ENCODE data around the gene CFAP68. TPM values are rescaled to one million over a fixed set of nuclear protein-coding genes. Genes with fewer than 3 reads are reported as not detected.

Gene CFAP68
- total and polyA plus RNA-seq, 10 donors = 9.4 to 37.1 (median 13.6) TPM

DNA sequence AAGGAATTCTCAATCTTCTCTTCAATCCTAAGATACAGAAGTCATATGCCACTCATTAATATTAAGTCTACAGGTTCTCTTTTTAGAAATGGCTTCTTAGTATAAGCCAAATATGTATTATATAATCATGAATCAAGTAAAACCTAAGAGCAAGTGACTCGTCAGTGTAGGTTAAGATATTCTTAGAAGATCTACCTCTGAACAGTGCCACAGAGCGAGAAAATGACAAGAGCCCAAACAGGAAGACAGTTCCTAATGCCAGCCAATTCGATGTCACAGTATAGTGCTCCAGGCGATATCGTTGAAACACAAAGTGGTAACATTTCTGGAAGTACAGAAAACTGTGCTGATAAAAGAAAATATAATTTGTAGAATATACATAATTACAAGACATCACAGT, 41.3 kb upstream of the CFAP68 start:
- no peaks in the 10 kb centered on the region for H3K9me3 ChIP-seq
- TF ChIP-seq, protein P1, sequence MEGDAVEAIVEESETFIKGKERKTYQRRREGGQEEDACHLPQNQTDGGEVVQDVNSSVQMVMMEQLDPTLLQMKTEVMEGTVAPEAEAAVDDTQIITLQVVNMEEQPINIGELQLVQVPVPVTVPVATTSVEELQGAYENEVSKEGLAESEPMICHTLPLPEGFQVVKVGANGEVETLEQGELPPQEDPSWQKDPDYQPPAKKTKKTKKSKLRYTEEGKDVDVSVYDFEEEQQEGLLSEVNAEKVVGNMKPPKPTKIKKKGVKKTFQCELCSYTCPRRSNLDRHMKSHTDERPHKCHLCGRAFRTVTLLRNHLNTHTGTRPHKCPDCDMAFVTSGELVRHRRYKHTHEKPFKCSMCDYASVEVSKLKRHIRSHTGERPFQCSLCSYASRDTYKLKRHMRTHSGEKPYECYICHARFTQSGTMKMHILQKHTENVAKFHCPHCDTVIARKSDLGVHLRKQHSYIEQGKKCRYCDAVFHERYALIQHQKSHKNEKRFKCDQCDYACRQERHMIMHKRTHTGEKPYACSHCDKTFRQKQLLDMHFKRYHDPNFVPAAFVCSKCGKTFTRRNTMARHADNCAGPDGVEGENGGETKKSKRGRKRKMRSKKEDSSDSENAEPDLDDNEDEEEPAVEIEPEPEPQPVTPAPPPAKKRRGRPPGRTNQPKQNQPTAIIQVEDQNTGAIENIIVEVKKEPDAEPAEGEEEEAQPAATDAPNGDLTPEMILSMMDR (IDR thresholded peaks at IDR 0.05 in 8 of 11, conservative IDR thresholded peaks at IDR 0.05 in 3 of 11) = no peak
- no peak for TF ChIP-seq POLR2A (IDR thresholded peaks at IDR 0.05)
- no peak for TF ChIP-seq POLR2AphosphoS5 (IDR thresholded peaks at IDR 0.05)
- intact Hi-C loops (cut with DNase I; ENCODE audit: low total_unique reads) = no loop called here
- no peak overlapping the region for H3K27ac ChIP-seq
- peaks cover 2 to 91% (median 38%) of the 10 kb centered on the region in 6 donors for H3K36me3 ChIP-seq
- WGBS, 5 donors = 94 to 97% (median 95%) methylated on average over 5 of the region's 5 CpGs
- DNase-seq = no peak
- H3K4me3 ChIP-seq = no peak overlapping the region
- H3K27me3 ChIP-seq (replicated peaks in 1 of 7) = no peaks in the 10 kb centered on the region
- H3K4me1 ChIP-seq = peaks cover 0 to 9% (median 3%) of the 10 kb centered on the region in 6 donors

DNA sequence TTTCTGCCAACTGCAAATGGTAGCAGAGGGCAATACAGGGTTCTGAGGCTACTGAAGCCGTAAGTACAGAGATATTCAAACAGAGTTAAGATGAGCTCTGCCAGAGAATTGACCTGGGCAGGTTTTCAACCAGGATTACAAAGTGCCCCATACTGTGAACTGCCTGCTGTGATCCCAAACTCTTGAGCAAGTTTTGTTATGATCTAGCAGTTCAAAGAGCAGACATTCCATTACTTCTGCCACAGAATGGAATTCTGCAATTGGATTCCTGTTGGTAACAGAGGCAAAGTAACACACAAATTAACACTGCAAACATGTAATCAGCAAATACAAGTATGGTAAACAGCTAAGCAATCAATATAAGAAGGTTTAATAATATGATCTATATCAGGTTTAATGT, 39.2 kb upstream of the CFAP68 start:
- intact Hi-C loops (cut with DNase I; ENCODE audit: low total_unique reads) = loop anchor here (5.0 to 10.0 kb wide), 3 partner anchors 65 to 273 kb away; no protein-coding TSS in a partner anchor
- Histone ChIP-seq H3K27me3 (replicated peaks in 1 of 7) (no peaks in the 10 kb centered on the region), H3K4me3 (no peak overlapping the region), H3K4me1 (peaks cover 0 to 29% (median 5%) of the 10 kb centered on the region in 6 donors), H3K27ac (no peak overlapping the region), H3K36me3 (peaks cover 2 to 92% (median 47%) of the 10 kb centered on the region in 6 donors), H3K9me3 (no peaks in the 10 kb centered on the region)
- TF ChIP-seq, protein P1 (IDR thresholded peaks at IDR 0.05 in 8 of 11, conservative IDR thresholded peaks at IDR 0.05 in 3 of 11) = no peak
- TF ChIP-seq POLR2A (IDR thresholded peaks at IDR 0.05) (no peak), POLR2AphosphoS5 (IDR thresholded peaks at IDR 0.05) (no peak)
- DNase-seq = no peak
- 91 to 100% (median 96%) methylated on average over 1 of the region's 1 CpG for WGBS, 5 donors

DNA sequence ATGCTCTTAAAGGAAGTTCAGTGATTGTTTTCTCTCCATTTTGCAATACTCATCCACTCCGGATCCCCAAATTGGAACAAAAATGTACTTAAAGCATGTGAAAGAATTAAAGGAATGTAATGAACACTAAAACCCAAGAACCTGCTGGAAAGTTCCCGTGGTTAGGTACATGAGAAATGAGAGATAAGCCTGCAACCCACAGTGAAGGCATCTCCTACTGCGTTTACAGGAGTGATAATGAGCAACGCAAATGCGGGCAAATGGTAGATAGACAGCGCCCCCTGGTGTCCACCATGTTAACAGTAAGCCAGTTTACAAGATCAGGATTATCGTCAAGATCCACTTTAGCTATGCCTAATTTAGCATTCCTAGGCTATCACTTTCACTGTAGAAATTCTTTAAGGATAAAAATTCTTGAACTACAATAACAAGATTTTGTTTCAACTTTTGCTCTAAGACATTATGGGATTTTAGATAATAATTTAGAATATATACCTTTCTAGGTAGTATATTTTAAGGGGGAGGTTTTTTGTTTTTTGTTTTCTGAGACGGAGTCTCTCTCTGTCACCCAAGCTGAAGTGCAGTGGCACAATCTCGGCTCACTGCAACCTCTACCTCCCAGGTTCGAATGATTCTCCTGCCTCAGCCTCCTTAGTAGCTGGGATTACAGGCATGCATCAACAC, 37.8 kb upstream of the CFAP68 start:
- Histone ChIP-seq H3K4me3 (no peak overlapping the region), H3K27ac (no peak overlapping the region), H3K27me3 (replicated peaks in 1 of 7) (no peaks in the 10 kb centered on the region), H3K4me1 (peaks cover 0 to 43% (median 16%) of the 10 kb centered on the region in 6 donors), H3K36me3 (peaks cover 2 to 92% (median 34%) of the 10 kb centered on the region in 6 donors), H3K9me3 (no peaks in the 10 kb centered on the region)
- DNase-seq = peak; percentile 92
- 26 to 34% (median 30%) methylated on average over 10 of the region's 10 CpGs for WGBS, 5 donors
- TF ChIP-seq POLR2A (IDR thresholded peaks at IDR 0.05) (no peak), POLR2AphosphoS5 (IDR thresholded peaks at IDR 0.05) (peak in 1 of 3 donors; percentile 14)
- TF ChIP-seq, protein P1 (IDR thresholded peaks at IDR 0.05 in 8 of 11, conservative IDR thresholded peaks at IDR 0.05 in 3 of 11) = peak; percentile 58 to 92 (median 83)
- intact Hi-C loops (cut with DNase I; ENCODE audit: low total_unique reads) = loop anchor here (5.0 to 10.0 kb wide), 3 partner anchors 67 to 274 kb away; no protein-coding TSS in a partner anchor

DNA sequence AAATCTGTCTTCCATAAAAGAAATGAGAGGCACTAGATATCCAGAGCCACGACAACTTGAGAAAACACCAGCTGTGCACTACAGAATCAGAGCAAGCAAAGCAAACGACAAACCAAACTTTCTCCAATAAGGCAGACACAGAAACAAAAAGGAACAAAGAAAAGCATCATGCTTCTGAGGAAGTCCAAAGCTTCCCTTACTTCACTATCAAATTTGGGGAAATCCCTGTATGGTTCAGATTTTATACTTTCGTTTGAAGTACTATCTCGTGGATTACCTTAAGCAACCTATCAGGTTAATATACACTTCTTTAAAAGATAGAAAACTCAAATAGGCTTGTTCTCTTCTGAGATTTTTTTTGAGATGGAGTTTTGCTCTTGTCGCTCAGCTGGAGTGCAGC, 35.7 kb upstream of the CFAP68 start:
- peaks cover 0 to 92% (median 22%) of the 10 kb centered on the region in 6 donors for H3K36me3 ChIP-seq
- intact Hi-C loops (cut with DNase I; ENCODE audit: low total_unique reads) = loop anchor here (5.0 to 10.0 kb wide), 3 partner anchors 69 to 276 kb away; no protein-coding TSS in a partner anchor

More for the DNA sequence above, 35.7 kb upstream of the CFAP68 start:
- Histone ChIP-seq H3K4me1 (peaks cover 0 to 55% (median 22%) of the 10 kb centered on the region in 6 donors), H3K27me3 (replicated peaks in 1 of 7) (no peaks in the 10 kb centered on the region), H3K27ac (peak overlapping the region in 1 of 8 donors; percentile 10), H3K4me3 (no peak overlapping the region), H3K9me3 (no peaks in the 10 kb centered on the region)
- 75 to 79% (median 76%) methylated on average over 5 of the region's 5 CpGs for WGBS, 5 donors
- TF ChIP-seq, protein P1 (IDR thresholded peaks at IDR 0.05 in 8 of 11, conservative IDR thresholded peaks at IDR 0.05 in 3 of 11) = no peak
- TF ChIP-seq POLR2A (IDR thresholded peaks at IDR 0.05) (no peak), POLR2AphosphoS5 (IDR thresholded peaks at IDR 0.05) (no peak)
- no peak for DNase-seq

Measured in spleen (tissue), 11 donors.